BLaER1 (cell line): ENCODE data around the gene CDK18.
"Not testable (repeated sequence)": the region's sequence is repeated elsewhere in the genome, so short reads cannot be mapped to it uniquely, and the experiment has no call there.

Experiments
- H3K27ac ChIP-seq: shearing (Covaris generic); formaldehyde crosslinking; 2 replicates; pipeline ENCODE4 v1.8.1; 2022
- H3K27me3 ChIP-seq: shearing (Covaris generic); formaldehyde crosslinking; 2 replicates; pipeline ENCODE4 v1.8.1; 2022
- H3K36me3 ChIP-seq: shearing (Covaris generic); formaldehyde crosslinking; 2 replicates; pipeline ENCODE4 v1.8.1; 2022
- H3K4me1 ChIP-seq: shearing (Covaris generic); formaldehyde crosslinking; 2 replicates; pipeline ENCODE4 v1.8.1; 2022
- H3K4me2 ChIP-seq: shearing (Covaris generic); formaldehyde crosslinking; 2 replicates; pipeline ENCODE4 v1.8.1; 2022
- H3K4me3 ChIP-seq: shearing (Covaris generic); formaldehyde crosslinking; 2 replicates; pipeline ENCODE4 v1.8.1; 2022
- H3K9ac ChIP-seq: shearing (Covaris generic); formaldehyde crosslinking; 2 replicates; pipeline ENCODE4 v1.8.1; 2022
- H3K9me3 ChIP-seq: shearing (Covaris generic); formaldehyde crosslinking; 2 replicates; pipeline ENCODE4 v1.8.1; 2022
- H4K20me1 ChIP-seq: shearing (Covaris generic); formaldehyde crosslinking; 2 replicates; pipeline ENCODE4 v1.8.1; 2022
- Cebpa-rat ChIP-seq: shearing (Covaris generic); IDR thresholded peaks from 2 replicates; pipeline ENCODE4 v1.8.1; 2022

Gene CDK18

GRCh38 chr1:205470131-205470530 lies 34.3 kb upstream of the CDK18 start:
- Histone ChIP-seq H3K9ac (no peak overlapping the region), H3K4me2 (no peak overlapping the region), H3K4me3 (no peak overlapping the region), H3K4me1 (peaks cover 7% of the 10 kb centered on the region; the same call in 1 of the 2 replicates), H3K27ac (no peak overlapping the region), H3K27me3 (no peaks in the 10 kb centered on the region), H4K20me1 (no peaks in the 10 kb centered on the region), H3K9me3 (peaks cover 10% of the 10 kb centered on the region), H3K36me3 (no peaks in the 10 kb centered on the region)
- TF ChIP-seq Cebpa-rat = no peak

GRCh38 chr1:205472737-205473441 lies 31.6 kb upstream of the CDK18 start:
- no peaks in the 10 kb centered on the region for H3K36me3 ChIP-seq
- H3K4me2 ChIP-seq = peak overlapping the region; percentile 36

GRCh38 chr1:205473475-205473874 lies 31.0 kb upstream of the CDK18 start:
- H3K4me2 ChIP-seq = no peak overlapping the region
- no peak overlapping the region for H3K27ac ChIP-seq
- H3K4me3 ChIP-seq = no peak overlapping the region
- H3K36me3 ChIP-seq = no peaks in the 10 kb centered on the region
- H3K9me3 ChIP-seq = peaks cover 25% of the 10 kb centered on the region
- no peaks in the 10 kb centered on the region for H4K20me1 ChIP-seq
- no peak overlapping the region for H3K9ac ChIP-seq
- no peak for TF ChIP-seq Cebpa-rat
- no peaks in the 10 kb centered on the region for H3K27me3 ChIP-seq
- peaks cover 24% of the 10 kb centered on the region for H3K4me1 ChIP-seq

More at GRCh38 chr1:205472737-205473441, 31.6 kb upstream of the CDK18 start:
- H3K9me3 ChIP-seq = peaks cover 25% of the 10 kb centered on the region
- no peaks in the 10 kb centered on the region for H4K20me1 ChIP-seq
- no peak overlapping the region for H3K27ac ChIP-seq
- no peak for TF ChIP-seq Cebpa-rat
- peaks cover 18% of the 10 kb centered on the region for H3K4me1 ChIP-seq
- no peak overlapping the region for H3K9ac ChIP-seq
- H3K4me3 ChIP-seq = no peak overlapping the region
- H3K27me3 ChIP-seq = no peaks in the 10 kb centered on the region

GRCh38 chr1:205473966-205474365 lies 30.5 kb upstream of the CDK18 start:
- H3K27me3 ChIP-seq = no peaks in the 10 kb centered on the region
- no peak overlapping the region for H3K9ac ChIP-seq
- no peaks in the 10 kb centered on the region for H4K20me1 ChIP-seq
- peaks cover 27% of the 10 kb centered on the region for H3K4me1 ChIP-seq
- no peaks in the 10 kb centered on the region for H3K36me3 ChIP-seq
- no peak overlapping the region for H3K27ac ChIP-seq
- peaks cover 25% of the 10 kb centered on the region for H3K9me3 ChIP-seq
- H3K4me2 ChIP-seq = no peak overlapping the region
- TF ChIP-seq Cebpa-rat = no peak
- no peak overlapping the region for H3K4me3 ChIP-seq

GRCh38 chr1:205474571-205474970 lies 29.9 kb upstream of the CDK18 start:
- no peaks in the 10 kb centered on the region for H3K27me3 ChIP-seq
- no peak overlapping the region for H3K27ac ChIP-seq
- H3K4me1 ChIP-seq = peaks cover 27% of the 10 kb centered on the region
- no peaks in the 10 kb centered on the region for H3K36me3 ChIP-seq
- no peaks in the 10 kb centered on the region for H4K20me1 ChIP-seq
- TF ChIP-seq Cebpa-rat = no peak
- H3K9me3 ChIP-seq = peaks cover 25% of the 10 kb centered on the region
- H3K4me3 ChIP-seq = no peak overlapping the region
- no peak overlapping the region for H3K4me2 ChIP-seq
- H3K9ac ChIP-seq = no peak overlapping the region

- Histone ChIP-seq H3K4me3 (no peak overlapping the region), H3K27me3 (no peaks in the 10 kb centered on the region), H3K9ac (no peak overlapping the region), H3K4me2 (no peak overlapping the region), H3K9me3 (peaks cover 25% of the 10 kb centered on the region), H4K20me1 (no peaks in the 10 kb centered on the region), H3K36me3 (no peaks in the 10 kb centered on the region), H3K27ac (no peak overlapping the region), H3K4me1 (peaks cover 35% of the 10 kb centered on the region)
- no peak for TF ChIP-seq Cebpa-rat
These were observed 28.6 kb upstream of the CDK18 start for GRCh38 chr1:205475855-205476254.

- no peak overlapping the region for H3K4me2 ChIP-seq
- no peak overlapping the region for H3K4me3 ChIP-seq
- H3K9me3 ChIP-seq = peaks cover 25% of the 10 kb centered on the region
- H3K27me3 ChIP-seq = no peaks in the 10 kb centered on the region
- no peak overlapping the region for H3K9ac ChIP-seq
- H3K4me1 ChIP-seq = peaks cover 35% of the 10 kb centered on the region
- no peak overlapping the region for H3K27ac ChIP-seq
- H3K36me3 ChIP-seq = no peaks in the 10 kb centered on the region
- no peak for TF ChIP-seq Cebpa-rat
- no peaks in the 10 kb centered on the region for H4K20me1 ChIP-seq
These were observed 27.8 kb upstream of the CDK18 start for GRCh38 chr1:205476648-205477047.

GRCh38 chr1:205477121-205477758 lies 27.2 kb upstream of the CDK18 start:
- Histone ChIP-seq H3K36me3 (no peaks in the 10 kb centered on the region), H3K27ac (peak overlapping the region; percentile 41; the same call in 1 of the 2 replicates), H3K4me2 (peak overlapping the region; percentile 82), H3K4me1 (peaks cover 35% of the 10 kb centered on the region), H3K9ac (no peak overlapping the region), H4K20me1 (no peaks in the 10 kb centered on the region), H3K27me3 (no peaks in the 10 kb centered on the region), H3K4me3 (no peak overlapping the region), H3K9me3 (peaks cover 25% of the 10 kb centered on the region)
- no peak for TF ChIP-seq Cebpa-rat

- TF ChIP-seq Cebpa-rat = no peak
- Histone ChIP-seq H3K9ac (no peak overlapping the region), H3K27ac (peak overlapping the region; percentile 41), H4K20me1 (no peaks in the 10 kb centered on the region), H3K4me1 (peaks cover 29% of the 10 kb centered on the region), H3K4me3 (no peak overlapping the region), H3K36me3 (no peaks in the 10 kb centered on the region), H3K4me2 (peak overlapping the region; percentile 82), H3K27me3 (no peaks in the 10 kb centered on the region), H3K9me3 (peaks cover 25% of the 10 kb centered on the region)
These were observed 26.7 kb upstream of the CDK18 start for GRCh38 chr1:205477759-205478247.

GRCh38 chr1:205478985-205479384 lies 25.5 kb upstream of the CDK18 start:
- H3K27ac ChIP-seq, H3K9ac ChIP-seq, H3K36me3 ChIP-seq, H4K20me1 ChIP-seq, H3K4me3 ChIP-seq, H3K27me3 ChIP-seq: not testable (repeated sequence)
- peak overlapping the region; percentile 82; the same call in 1 of the 2 replicates for H3K4me2 ChIP-seq
- peaks cover 28% of the 10 kb centered on the region for H3K4me1 ChIP-seq
- peaks cover 25% of the 10 kb centered on the region for H3K9me3 ChIP-seq
